Measurements from ENCODE around the gene TRAK1.
"Not testable (repeated sequence)": the region's sequence is repeated elsewhere in the genome, so short reads cannot be mapped to it uniquely, and the experiment has no call there.

TRAK1 gene

GRCh38 chr3:42098171-42098570, 7.0 kb downstream of the TRAK1 start:
- no peak for DNase-seq

- no peak for DNase-seq
These were observed 8.0 kb downstream of the TRAK1 start for GRCh38 chr3:42099020-42099765.

GRCh38 chr3:42101048-42101447, 9.9 kb downstream of the TRAK1 start:
- no peak for DNase-seq

GRCh38 chr3:42101481-42101880, 10.3 kb downstream of the TRAK1 start:
- no peak for DNase-seq

- no peak for DNase-seq
These were observed 11.4 kb downstream of the TRAK1 start for GRCh38 chr3:42102571-42102970.

GRCh38 chr3:42103921-42104665, 12.9 kb downstream of the TRAK1 start:
- not testable (repeated sequence) for DNase-seq

GRCh38 chr3:42105994-42106393, 14.8 kb downstream of the TRAK1 start:
- DNase-seq, result not testable (repeated sequence)

GRCh38 chr3:42106646-42107045, 15.5 kb downstream of the TRAK1 start:
- DNase-seq, result no peak

GRCh38 chr3:42110631-42111030, 19.5 kb downstream of the TRAK1 start:
- no peak for DNase-seq

GRCh38 chr3:42114130-42114725, 23.1 kb downstream of the TRAK1 start:
- DNase-seq, result no peak

GRCh38 chr3:42115215-42115614, 24.1 kb downstream of the TRAK1 start:
- DNase-seq, result no peak

GRCh38 chr3:42115946-42116345, 24.8 kb downstream of the TRAK1 start:
- DNase-seq, result no peak

GRCh38 chr3:42116466-42116865, 25.3 kb downstream of the TRAK1 start:
- no peak for DNase-seq

- DNase-seq, result no peak
These were observed 26.2 kb downstream of the TRAK1 start for GRCh38 chr3:42117175-42118008.

- DNase-seq, result peak; percentile 1
These were observed 27.7 kb downstream of the TRAK1 start for GRCh38 chr3:42118762-42119361.

GRCh38 chr3:42119561-42120355, 28.6 kb downstream of the TRAK1 start:
- DNase-seq, result no peak

- DNase-seq, result no peak
These were observed 29.7 kb downstream of the TRAK1 start for GRCh38 chr3:42120866-42121265.

GRCh38 chr3:42122261-42123011, 31.3 kb downstream of the TRAK1 start:
- no peak for DNase-seq

- DNase-seq, result no peak
These were observed 31.9 kb downstream of the TRAK1 start for GRCh38 chr3:42123012-42123581.

GRCh38 chr3:42123824-42124658, 32.9 kb downstream of the TRAK1 start:
- DNase-seq, result no peak
